GM15510 (cell line): Measurements from ENCODE around the gene METAP1D.

Source experiments
- POLR2A ChIP-seq: IDR thresholded peaks from 3 replicates; pipeline ENCODE4 v1.6.1; 2011; ENCODE audit warnings: borderline replicate concordance; ENCODE audit not compliant: insufficient read length; ENCODE audit errors: extremely low read depth

Gene METAP1D

DNA sequence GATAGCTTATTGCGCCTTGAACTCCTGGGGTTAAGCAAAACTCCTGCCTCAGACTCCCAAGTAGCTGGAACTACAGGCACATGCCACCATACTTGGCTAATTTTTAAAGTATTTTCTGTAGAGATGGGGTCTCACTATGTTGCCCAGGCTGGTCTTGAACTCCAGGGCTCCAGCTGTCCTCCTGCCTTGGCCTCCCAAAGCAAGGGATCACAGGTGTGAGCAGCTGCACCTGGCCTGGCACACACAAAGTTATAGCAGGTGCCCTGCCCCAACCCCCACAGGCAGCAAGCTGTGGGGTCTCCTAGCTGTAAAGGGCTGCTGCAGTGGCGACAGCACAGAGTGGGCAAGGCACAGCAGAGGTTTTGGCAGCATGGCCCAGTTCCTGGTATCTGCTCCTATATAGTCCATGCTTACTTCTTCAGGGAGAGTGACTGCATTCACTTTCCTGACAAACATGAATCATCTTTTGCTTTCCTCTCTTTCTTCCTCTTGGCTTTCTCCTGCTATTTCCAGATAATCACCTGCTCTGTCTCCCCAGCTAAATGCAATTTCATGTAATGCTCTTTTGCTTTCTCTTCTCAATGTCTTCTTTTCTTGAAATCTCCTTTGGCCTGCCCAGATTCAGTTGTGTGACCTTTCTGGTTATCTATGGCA is 27.3 kb upstream of the METAP1D start:
- no peak for TF ChIP-seq POLR2A

DNA sequence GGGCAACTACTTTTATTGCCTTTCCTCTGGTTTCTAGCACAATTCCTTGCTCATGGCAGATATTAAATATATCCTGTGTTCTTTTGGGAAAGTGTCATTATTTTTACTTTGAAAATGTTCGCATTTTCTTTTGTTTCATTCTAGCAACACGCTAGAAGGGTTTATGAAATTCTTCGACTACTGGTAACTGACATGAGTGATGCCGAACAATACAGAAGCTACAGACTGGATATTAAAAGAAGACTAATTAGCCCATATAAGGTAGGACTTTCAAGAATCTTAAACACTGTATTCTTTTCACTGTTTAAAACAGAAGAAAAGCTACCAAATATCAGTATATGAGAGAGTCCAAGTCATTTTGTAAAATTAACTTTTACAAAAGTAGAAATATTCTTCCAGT is 20.6 kb upstream of the METAP1D start:
- TF ChIP-seq POLR2A: no peak

DNA sequence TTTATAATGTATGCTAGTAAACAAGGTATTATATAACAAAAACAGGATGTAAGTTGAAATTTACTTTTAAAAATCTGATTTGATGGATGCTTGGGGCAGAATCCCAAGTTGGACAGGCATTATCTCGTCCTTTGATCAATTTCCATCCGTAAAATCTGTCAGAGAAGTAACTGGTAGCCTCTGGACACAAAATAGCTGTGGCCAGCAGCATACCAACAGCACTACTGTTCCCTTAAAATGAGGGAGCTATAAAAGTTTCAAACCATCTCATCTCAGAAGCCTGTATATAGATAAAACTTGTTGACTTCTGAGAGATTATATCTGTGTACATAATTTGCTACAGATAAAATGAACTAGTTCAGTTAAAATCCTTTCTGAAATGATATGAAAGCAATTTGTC is 14.7 kb upstream of the METAP1D start:
- TF ChIP-seq POLR2A: no peak

DNA sequence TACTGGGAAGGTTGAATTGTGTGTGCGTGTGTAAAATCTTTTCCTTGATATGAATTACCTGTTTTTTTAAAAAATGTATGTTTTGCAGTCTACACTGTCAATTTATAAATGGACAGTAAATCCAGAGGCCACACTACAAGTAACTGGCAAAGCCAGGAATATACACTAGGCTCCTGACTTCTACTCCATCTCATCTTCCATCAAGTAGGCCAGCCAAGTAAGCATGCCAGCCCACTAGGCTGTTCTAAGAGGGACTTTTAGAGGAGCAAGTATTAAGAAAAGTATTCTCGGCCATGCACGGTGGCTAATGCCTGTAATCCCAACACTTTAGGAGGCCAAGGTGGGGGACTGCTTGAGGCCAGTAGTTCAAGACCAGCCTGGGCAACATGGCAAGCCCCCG is 13.0 kb upstream of the METAP1D start:
- TF ChIP-seq POLR2A: no peak

DNA sequence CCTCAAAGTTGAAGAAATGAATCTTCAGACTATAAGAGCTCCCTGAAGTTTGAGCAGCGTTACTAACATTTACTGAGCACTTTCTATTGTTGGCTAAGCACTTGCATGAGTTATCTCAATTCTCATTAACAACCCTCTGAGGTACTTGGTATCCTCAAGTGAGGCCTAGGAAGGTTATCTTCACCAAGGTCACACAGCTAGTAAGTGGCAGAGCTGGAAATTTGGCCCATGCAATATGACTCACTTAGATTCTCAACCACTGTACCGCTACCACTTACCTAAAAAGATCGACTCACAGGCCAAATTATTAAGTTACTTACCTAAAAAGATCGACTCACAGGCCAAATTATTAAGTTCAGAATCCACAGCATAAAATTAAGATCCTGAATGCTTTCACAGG is 8.7 kb upstream of the METAP1D start:
- no peak for TF ChIP-seq POLR2A

DNA sequence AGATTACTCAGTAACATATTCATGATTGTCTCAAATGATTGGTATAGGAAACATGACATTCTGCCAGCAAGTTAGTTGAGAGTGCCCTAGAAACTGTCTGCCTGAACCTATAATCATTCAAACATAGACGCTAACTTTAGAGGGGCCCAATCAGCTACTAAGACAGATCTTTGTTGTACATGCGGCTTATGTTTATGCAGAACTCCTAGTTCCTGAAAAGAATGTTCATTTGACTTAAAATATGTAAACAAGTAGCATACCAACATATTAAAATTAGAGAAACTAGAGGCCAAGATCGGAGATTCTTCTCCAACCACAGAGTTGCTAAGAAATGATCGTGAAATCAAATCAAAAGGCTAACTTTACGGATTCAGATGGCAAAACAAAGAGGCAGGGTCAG is 4.2 kb upstream of the METAP1D start:
- no peak for TF ChIP-seq POLR2A

DNA sequence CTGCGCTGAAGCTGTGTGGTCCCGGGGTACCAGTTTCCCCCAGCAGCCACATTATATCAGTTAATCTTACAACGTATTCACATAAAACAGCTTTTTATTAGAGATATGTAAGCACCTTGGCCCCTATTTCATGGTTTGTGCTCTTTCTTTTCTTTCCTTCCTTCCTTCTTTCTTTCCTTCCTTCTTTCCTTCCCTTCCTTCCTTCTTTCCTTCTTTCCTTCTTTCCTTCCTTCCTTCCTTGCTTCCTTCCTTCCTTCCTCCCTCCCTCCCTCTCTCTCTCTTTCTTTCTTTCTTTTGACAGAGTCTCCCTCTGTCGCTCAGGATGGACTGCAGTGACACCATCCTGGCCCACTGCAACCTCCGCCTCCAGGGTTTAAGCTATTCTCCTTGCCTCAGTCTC is 3.7 kb upstream of the METAP1D start:
- TF ChIP-seq POLR2A: no peak

DNA sequence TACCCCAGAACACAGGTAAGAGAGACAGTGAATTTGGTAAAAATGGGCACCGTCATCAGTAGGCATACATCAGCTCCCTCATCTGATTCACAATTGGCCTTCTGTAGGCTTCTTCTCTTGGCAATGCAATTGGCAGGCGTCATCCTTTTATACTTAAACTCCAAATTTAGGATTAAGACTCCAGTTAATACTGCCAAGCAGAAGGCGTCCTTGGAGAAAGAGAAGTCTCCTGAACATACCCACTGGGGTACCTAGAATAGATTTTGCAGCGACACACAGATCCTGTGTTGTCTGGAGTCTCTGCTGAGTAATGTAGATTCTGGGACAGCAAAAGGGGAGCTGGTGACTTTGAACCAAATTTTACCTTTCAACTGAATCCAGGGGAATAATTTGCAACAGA is 592 bp upstream of the METAP1D start:
- TF ChIP-seq POLR2A: no peak

DNA sequence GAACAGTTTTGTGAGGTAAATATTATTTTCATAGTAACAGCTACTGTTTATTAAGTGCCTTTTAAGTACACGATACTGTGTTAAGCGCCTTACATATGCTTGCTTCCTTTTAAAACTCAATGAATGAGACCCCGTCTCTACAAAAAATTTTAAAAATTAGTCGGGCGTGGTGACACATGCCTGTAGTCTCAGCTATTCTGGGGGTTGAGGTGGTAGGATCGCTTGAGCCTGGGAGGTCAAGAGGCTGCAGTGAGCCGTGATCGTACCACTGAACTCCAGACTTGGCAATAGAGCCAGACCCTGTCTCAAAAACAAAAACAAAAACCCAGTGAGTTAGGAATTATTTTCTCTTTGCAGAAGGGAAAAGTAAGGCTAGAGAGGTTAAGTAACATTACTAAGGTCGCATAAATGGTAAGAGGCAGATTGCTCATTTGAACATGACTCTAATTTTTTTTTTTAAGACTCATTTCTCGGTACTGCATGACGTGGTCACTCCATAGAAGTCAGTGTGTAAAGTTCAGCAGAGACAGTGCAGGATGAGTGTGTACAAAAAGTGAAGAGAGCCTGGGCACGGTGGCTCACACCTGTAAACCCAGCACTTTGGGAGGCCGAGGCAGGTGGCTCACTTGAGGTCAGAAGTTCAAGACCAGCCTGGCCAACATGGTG is 1.1 kb downstream of the METAP1D start:
- no peak for TF ChIP-seq POLR2A

DNA sequence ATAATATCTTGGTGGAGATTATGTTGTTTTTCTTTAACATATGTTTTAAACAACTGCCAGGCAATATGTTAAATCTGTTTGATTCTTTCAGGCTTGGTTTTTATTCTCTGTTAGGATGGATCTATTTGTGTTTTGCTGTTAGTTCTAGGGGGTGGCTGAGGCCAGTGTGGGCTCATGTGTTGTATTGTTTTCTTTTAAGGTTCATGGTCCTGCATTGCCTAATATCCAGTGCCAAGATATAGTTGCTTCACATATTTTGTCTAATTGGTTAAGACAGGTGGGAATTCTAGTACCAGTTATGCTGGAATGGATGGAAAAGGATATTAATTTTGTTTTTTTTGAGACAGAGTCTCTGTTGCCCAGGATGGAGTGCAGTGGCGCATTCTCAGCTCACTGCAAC is 7.6 kb downstream of the METAP1D start:
- no peak for TF ChIP-seq POLR2A

DNA sequence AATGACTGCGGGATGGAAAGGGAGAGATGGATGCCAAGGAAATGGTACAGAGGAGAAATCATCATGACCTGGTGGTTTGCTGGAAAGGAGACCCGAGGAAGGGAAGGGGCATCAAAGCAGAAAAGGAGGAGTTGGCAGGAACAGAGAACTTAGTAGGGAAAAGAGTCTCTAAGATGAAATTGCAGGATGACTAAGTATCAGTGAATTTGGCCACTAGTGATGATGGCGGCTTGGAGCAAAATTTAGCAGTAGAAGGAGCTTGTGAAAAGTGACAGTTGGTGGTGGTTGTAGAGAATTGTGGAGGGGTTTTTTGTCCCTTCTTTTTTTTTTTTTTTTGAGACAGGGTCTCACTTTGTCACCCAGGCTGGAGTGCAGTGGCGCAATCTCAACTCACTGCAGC is 10.1 kb downstream of the METAP1D start:
- TF ChIP-seq POLR2A: no peak

DNA sequence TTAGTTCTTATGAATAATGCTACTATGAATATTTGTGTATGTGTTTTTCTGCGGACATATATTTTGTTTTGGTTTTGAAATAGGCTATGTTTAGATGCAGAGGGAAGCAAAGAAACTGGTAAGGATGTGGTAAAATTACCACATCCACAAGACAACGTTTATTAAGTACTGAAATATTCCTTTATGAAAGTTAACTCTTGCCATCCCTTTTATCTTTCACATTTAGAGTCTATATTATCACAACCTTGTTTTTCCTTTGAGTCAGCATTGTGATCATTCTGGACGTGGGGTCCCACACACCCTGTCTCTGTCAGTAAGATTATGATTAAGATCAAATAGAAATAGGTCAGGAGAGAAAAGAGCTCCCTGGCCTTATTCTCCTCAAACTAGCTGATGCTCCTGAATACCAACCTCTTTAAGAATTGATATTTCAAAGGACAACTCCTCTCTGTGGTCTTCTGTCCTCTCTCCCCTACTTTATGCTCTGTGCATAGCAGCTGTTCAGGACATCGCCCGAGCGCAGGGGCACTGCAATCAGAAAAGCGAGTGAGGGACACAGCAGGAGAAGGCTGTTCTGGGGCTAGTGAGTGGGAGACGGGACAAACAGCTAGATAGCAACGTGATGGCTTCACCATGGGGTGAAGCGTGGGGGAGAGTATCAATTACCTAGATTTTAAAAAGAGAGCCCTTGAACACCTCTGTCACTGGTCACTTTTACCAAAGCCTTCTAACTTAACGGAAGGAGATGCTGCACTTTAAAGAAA is 12.2 kb downstream of the METAP1D start:
- TF ChIP-seq POLR2A: no peak

DNA sequence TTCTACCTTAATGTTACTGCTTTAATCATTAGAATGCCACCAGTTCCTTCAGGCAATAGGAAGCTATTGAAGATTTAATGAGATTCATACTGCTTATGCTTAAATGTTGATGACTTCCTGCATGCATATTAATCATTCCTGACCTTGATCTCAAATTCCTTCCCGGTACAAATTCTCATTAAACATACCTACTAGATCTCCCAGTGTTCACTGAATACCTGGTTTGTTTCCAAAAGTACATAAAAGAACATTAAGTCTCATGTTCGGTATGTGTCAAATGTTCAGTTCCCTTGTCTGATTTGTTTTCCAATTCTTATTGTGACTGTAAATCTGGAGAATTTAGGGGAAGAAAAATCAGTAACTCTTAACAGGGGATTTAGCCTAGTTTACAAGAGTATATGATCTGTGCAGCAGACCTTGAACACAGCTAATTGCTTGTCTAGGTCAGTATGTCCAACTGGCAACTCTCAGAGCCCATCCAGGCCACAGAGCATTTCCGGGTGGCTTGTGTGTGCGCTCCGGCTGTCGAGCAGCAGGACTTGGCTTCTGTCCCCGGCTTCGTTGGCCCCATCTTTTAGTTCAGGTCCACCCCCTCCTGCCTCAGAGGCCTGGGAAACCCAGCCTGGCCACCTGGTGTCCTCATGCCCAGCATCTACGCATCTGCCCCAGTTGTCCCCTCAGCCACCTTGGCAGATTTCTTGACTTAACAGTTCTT is 13.1 kb downstream of the METAP1D start:
- TF ChIP-seq POLR2A: no peak

DNA sequence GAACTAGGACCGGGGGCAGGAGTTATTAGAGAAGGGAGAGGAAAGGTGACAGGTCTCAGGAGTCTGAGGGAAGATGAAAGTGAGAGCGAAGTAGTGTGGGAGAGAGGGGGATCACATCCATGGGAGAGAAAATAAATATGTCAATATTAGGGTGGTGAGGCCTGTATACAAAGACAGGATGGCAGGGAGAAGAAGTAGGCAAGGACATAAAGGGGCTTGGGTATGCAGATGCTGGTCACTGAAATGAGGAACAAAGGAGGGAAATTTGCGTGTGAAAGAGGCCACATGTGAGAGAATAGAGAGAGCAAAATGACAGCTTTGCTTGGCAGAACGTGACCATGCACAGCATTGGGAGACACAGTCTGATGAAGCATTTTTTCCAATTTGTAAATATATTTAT is 13.6 kb downstream of the METAP1D start:
- TF ChIP-seq POLR2A: no peak
